HG03457 (cell line): ENCODE data around the gene FAM227A.

Source experiments
- ATAC-seq: cut with Tn5 transposase; IDR thresholded peaks from one replicate; pipeline ENCODE4 v1.9.1; 2021; ENCODE audit warnings: moderate number of reproducible peaks; ENCODE audit not compliant: unreplicated experiment

The FAM227A gene

DNA sequence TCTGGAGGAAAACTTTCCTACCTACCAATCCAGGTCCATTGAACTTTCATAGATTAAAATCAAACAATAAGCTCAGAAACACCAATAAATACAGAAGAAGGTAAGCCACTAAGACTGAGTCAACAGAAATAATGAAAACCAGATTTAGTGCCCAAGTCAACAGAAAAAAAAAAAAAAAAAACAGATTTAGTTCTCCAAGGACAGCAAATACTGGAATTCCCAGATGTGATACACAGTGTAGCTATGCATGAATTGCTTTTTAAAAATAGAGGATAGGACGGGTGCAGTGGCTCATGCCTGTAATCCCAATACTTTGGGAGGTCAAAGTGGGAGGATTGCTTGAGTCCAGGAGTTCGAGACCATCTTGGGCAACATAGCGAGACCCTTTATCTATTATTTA, 101.9 kb downstream of the FAM227A start:
- no peak for ATAC-seq

DNA sequence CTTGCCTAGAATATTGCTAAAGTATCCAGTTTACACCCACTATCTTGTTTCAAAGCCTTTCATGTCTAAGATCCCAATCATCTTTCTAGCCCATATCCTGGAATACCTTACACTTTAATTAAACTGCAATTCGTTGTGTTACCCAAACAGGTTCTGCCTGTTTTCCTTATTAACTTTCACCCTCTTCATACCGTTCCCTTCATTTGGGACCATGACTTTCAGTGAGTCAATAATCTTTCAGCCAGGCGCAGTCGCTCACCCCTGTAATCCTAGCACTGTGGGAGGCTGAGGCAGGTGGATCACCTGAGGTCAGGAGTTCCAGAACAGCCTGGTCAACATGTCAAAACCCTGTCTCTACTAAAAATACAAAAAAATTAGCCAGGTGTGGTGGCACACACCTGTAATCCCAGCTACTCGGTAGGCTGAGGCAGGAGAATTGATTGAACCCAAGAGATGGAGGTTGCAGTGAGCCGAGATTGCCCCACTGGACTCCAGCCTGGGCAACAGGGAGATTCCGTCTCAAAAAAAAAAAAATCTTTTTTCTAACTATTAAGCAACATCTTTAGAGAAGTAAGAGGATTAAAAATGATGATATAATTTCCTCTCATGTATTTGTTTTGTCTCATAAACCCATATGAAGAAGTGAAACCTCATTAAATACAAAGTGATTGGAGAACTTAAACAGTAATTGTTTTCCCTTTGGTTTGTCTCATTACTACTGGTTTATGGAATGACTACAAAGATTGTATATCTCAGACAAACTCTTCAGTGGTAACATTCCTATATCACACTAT, 106.9 kb downstream of the FAM227A start:
- no peak for ATAC-seq

DNA sequence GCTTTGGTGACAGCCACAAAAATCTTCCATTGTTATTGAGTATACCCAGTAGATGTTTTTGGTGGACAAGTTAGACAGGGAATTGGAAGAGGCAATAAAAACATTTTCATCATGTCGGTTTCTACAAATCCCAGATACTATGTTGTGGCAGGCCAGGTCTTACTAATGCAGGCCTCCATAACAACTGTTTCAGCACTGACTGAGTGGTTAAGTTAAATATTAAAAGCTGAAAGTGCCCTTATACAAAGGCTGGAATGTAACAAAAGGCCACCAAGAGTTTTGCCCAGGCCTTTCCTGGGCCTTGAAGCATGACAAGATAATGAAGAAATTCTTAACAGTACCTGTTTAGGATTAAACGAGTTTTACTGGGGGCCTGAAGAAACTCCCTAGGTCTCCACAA, 115.5 kb downstream of the FAM227A start:
- ATAC-seq = no peak

- no peak for ATAC-seq
Measured at GRCh38 chr22:38531251-38531938, 124.8 kb downstream of the FAM227A start.
